ENCODE results near the gene INTS11. TPM values are rescaled to one million over a fixed set of nuclear protein-coding genes. Genes with fewer than 3 reads are reported as not detected.
"Not testable (repeated sequence)": the region's sequence is repeated elsewhere in the genome, so short reads cannot be mapped to it uniquely, and the experiment has no call there.

The INTS11 gene
- total RNA-seq, 1 donor from 2014 or later = 84.8 TPM

DNA sequence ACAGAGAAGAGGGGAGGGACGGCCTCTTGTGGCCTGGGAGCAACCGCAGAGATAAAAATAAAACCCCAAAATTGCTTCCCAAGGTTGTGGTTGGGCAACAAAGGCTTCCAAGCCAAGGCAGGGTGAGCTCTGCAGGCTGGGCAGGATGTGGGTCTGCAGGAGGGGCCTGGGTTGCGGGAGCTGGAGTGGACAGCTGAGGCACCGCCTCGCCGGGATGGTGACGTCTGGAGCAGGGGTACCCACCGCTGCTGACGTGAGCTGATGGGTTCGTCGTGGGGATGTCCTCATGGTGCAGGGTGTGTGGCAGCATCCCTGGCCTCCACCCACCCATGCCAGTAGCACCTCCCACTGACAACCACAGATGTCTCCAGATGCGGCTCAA, 46.9 kb upstream of the INTS11 start:
- Histone ChIP-seq H3K79me2 (ENCODE audit: insufficient read depth, low read length) (peaks cover 34% of the 10 kb centered on the region), H3K4me3 (ENCODE audit: insufficient read depth, low read depth, low read length) (no peak overlapping the region), H3K9me3 (ENCODE audit: insufficient read depth, low read depth, low read length) (peaks cover 8% of the 10 kb centered on the region), H3K9ac (ENCODE audit: low read length) (no peak overlapping the region), H3K4me1 (ENCODE audit: insufficient read depth, low read length) (peaks cover 18% of the 10 kb centered on the region), H4K20me1 (ENCODE audit: insufficient read depth, low read length) (peaks cover 26% of the 10 kb centered on the region), H3K27ac (ENCODE audit: low read depth, low read length) (no peak overlapping the region), H2AFZ (ENCODE audit: low read depth, low read length) (no peak overlapping the region), H3K36me3 (ENCODE audit: insufficient read depth, low read length) (peaks cover 3% of the 10 kb centered on the region), H3K4me2 (ENCODE audit: low read length) (no peak overlapping the region), H3K27me3 (ENCODE audit: insufficient read depth, low read length) (no peaks in the 10 kb centered on the region)
- Mint-ChIP-seq H3K9me3 (ENCODE audit: unreplicated experiment) (no peaks in the 10 kb centered on the region), H3K27me3 (ENCODE audit: low read depth, unreplicated experiment) (no peaks in the 10 kb centered on the region), H3K4me1 (ENCODE audit: low read depth, unreplicated experiment) (peaks cover 10% of the 10 kb centered on the region), H3K36me3 (ENCODE audit: low read depth, unreplicated experiment) (peaks cover 2% of the 10 kb centered on the region), H3K4me3 (ENCODE audit: unreplicated experiment) (no peak overlapping the region), H3K27ac (ENCODE audit: unreplicated experiment) (no peak overlapping the region)
- DNase-seq (ENCODE audit: low read depth) (no peak), FAIRE-seq (no peak)
- TF ChIP-seq EZH2 (IDR thresholded peaks at IDR 0.05; ENCODE audit: insufficient read depth, low read length) = no peak
- TF ChIP-seq, protein P1, sequence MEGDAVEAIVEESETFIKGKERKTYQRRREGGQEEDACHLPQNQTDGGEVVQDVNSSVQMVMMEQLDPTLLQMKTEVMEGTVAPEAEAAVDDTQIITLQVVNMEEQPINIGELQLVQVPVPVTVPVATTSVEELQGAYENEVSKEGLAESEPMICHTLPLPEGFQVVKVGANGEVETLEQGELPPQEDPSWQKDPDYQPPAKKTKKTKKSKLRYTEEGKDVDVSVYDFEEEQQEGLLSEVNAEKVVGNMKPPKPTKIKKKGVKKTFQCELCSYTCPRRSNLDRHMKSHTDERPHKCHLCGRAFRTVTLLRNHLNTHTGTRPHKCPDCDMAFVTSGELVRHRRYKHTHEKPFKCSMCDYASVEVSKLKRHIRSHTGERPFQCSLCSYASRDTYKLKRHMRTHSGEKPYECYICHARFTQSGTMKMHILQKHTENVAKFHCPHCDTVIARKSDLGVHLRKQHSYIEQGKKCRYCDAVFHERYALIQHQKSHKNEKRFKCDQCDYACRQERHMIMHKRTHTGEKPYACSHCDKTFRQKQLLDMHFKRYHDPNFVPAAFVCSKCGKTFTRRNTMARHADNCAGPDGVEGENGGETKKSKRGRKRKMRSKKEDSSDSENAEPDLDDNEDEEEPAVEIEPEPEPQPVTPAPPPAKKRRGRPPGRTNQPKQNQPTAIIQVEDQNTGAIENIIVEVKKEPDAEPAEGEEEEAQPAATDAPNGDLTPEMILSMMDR (IDR thresholded peaks at IDR 0.05; ENCODE audit: insufficient read depth, low read depth, low read length) = no peak

DNA sequence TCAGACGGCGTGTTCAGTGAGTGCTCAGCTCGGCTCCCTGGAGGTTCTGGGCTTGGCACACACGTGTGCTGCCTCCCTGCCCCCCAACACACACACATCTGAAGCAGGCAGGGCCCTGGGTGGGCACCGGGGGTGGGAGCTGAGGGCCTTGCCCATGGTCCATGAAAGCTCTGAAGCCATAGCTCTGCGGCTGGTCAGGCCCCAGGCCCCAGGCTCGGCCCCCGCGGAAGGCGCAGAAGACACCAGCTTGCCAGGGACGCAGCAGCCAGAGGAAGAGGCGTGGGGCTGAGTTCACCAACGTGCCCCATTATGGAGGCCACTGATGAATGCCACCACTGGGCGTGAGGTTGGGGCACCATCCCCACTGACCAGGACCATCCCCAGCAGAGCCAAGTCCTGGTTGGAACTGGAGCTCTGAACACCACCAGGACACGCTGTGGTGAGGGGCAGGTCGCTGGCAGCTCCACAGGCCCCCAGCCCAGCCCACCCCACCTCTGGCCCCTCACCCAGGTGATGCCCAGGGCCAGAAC, 46.4 kb upstream of the INTS11 start:
- Histone ChIP-seq H3K4me2 (ENCODE audit: low read length) (no peak overlapping the region), H3K27me3 (ENCODE audit: insufficient read depth, low read length) (no peaks in the 10 kb centered on the region), H3K27ac (ENCODE audit: low read depth, low read length) (no peak overlapping the region), H3K9ac (ENCODE audit: low read length) (no peak overlapping the region), H3K9me3 (ENCODE audit: insufficient read depth, low read depth, low read length) (peaks cover 8% of the 10 kb centered on the region), H3K36me3 (ENCODE audit: insufficient read depth, low read length) (peaks cover 3% of the 10 kb centered on the region), H3K4me3 (ENCODE audit: insufficient read depth, low read depth, low read length) (no peak overlapping the region), H3K79me2 (ENCODE audit: insufficient read depth, low read length) (peaks cover 34% of the 10 kb centered on the region), H2AFZ (ENCODE audit: low read depth, low read length) (no peak overlapping the region), H4K20me1 (ENCODE audit: insufficient read depth, low read length) (peaks cover 26% of the 10 kb centered on the region), H3K4me1 (ENCODE audit: insufficient read depth, low read length) (peaks cover 14% of the 10 kb centered on the region)
- FAIRE-seq = no peak
- Mint-ChIP-seq H3K36me3 (ENCODE audit: low read depth, unreplicated experiment) (no peaks in the 10 kb centered on the region), H3K9me3 (ENCODE audit: unreplicated experiment) (no peaks in the 10 kb centered on the region), H3K27me3 (ENCODE audit: low read depth, unreplicated experiment) (no peaks in the 10 kb centered on the region), H3K27ac (ENCODE audit: unreplicated experiment) (no peak overlapping the region), H3K4me3 (ENCODE audit: unreplicated experiment) (no peak overlapping the region), H3K4me1 (ENCODE audit: low read depth, unreplicated experiment) (peaks cover 10% of the 10 kb centered on the region)
- TF ChIP-seq, protein P1 (IDR thresholded peaks at IDR 0.05; ENCODE audit: insufficient read depth, low read depth, low read length) = no peak
- TF ChIP-seq EZH2 (IDR thresholded peaks at IDR 0.05; ENCODE audit: insufficient read depth, low read length) = no peak
- DNase-seq (ENCODE audit: low read depth) = no peak

DNA sequence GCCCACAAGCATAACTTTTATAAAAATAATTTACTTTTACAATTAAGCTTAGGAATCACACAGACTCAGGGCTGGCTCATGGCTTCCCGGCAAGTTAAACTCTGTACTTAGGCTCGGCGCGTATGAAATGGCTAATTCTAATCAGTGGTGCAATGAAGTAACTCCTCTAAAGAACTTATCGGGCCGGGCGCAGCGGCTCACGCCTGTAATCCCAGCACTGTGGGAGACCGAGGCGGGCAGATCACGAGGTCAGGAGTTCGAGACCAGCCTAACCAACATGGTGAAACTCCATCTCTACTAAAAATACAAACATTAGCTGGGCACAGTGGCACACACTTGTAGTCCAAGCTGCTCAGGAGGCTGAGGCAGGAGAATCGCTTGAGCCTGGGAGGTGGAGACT, 45.6 kb upstream of the INTS11 start:
- H3K36me3 Mint-ChIP-seq (ENCODE audit: low read depth, unreplicated experiment); FAIRE-seq: not testable (repeated sequence)

More for the DNA sequence above, 45.6 kb upstream of the INTS11 start:
- not testable (repeated sequence) for H3K9me3 ChIP-seq (ENCODE audit: insufficient read depth, low read depth, low read length); H3K27ac Mint-ChIP-seq (ENCODE audit: unreplicated experiment); H3K4me2 ChIP-seq (ENCODE audit: low read length); H2AFZ ChIP-seq (ENCODE audit: low read depth, low read length); H3K36me3 ChIP-seq (ENCODE audit: insufficient read depth, low read length); H3K4me3 ChIP-seq (ENCODE audit: insufficient read depth, low read depth, low read length); H3K4me1 Mint-ChIP-seq (ENCODE audit: low read depth, unreplicated experiment); DNase-seq (ENCODE audit: low read depth); H3K27me3 Mint-ChIP-seq (ENCODE audit: low read depth, unreplicated experiment); H3K9me3 Mint-ChIP-seq (ENCODE audit: unreplicated experiment); H3K9ac ChIP-seq (ENCODE audit: low read length); H3K4me3 Mint-ChIP-seq (ENCODE audit: unreplicated experiment); H3K27ac ChIP-seq (ENCODE audit: low read depth, low read length); H3K27me3 ChIP-seq (ENCODE audit: insufficient read depth, low read length)
- Histone ChIP-seq H4K20me1 (ENCODE audit: insufficient read depth, low read length) (peaks cover 26% of the 10 kb centered on the region), H3K4me1 (ENCODE audit: insufficient read depth, low read length) (peaks cover 14% of the 10 kb centered on the region), H3K79me2 (ENCODE audit: insufficient read depth, low read length) (peaks cover 34% of the 10 kb centered on the region)

All from astrocyte (in vitro differentiated cells and primary cell).